H1 (cell line): ENCODE results near the gene TNFRSF8. TPM values are rescaled to one million over a fixed set of nuclear protein-coding genes. Genes with fewer than 3 reads are reported as not detected.

Experiments
- BRCA1 ChIP-seq: IDR thresholded peaks from 2 replicates; pipeline ENCODE4 v1.6.1; 2012; ENCODE audit warnings: low read depth, low read length, improper control_type of control experiment
- CBX8 ChIP-seq: fragments of 300-800, 300-1000 bp; sonication (generic); IDR thresholded peaks from 2 replicates; pipeline ENCODE4 v1.7.1; 2016; ENCODE audit warnings: low read depth, low read length, borderline replicate concordance
- CHD7 ChIP-seq: fragments of 300-600 bp; sonication (generic); IDR thresholded peaks from 2 replicates; pipeline ENCODE4 v1.7.1; 2012; ENCODE audit warnings: low read length, moderate library complexity, mild to moderate bottlenecking, inconsistent platforms; ENCODE audit not compliant: insufficient replicate concordance
- CREB1 ChIP-seq: IDR thresholded peaks from 2 replicates; pipeline ENCODE4 v1.6.1; 2012; ENCODE audit warnings: inconsistent platforms
- GABPA ChIP-seq: IDR thresholded peaks from 2 replicates; pipeline ENCODE4 v1.6.1; 2011; ENCODE audit warnings: mild to moderate bottlenecking, low read length, moderate library complexity, borderline replicate concordance; ENCODE audit not compliant: insufficient read depth
- GTF2F1 ChIP-seq: IDR thresholded peaks from 2 replicates; pipeline ENCODE4 v1.6.1; 2012; ENCODE audit warnings: low read depth, low read length, improper control_type of control experiment, borderline replicate concordance
- PHF8 ChIP-seq: fragments of 200-600 bp; sonication (generic); conservative IDR thresholded peaks from 2 replicates; pipeline ENCODE4 v1.7.1; 2012; ENCODE audit warnings: low read depth, mild to moderate bottlenecking, inconsistent platforms, low read length, moderate library complexity
- SIX5 ChIP-seq: IDR thresholded peaks from 2 replicates; pipeline ENCODE4 v1.6.1; 2011; ENCODE audit warnings: mild to moderate bottlenecking, low read depth, low read length
- SP2 ChIP-seq: IDR thresholded peaks from 2 replicates; pipeline ENCODE4 v1.6.1; 2012; ENCODE audit warnings: mild to moderate bottlenecking, low read length, inconsistent platforms
- TAF1 ChIP-seq: IDR thresholded peaks from 2 replicates; pipeline ENCODE4 v1.6.1; 2011; ENCODE audit warnings: mild to moderate bottlenecking, low read depth, low read length
- TAF7 ChIP-seq: optimal IDR thresholded peaks from 2 replicates; pipeline ENCODE3; 2011; ENCODE audit warnings: low read depth, mild to moderate bottlenecking, inconsistent platforms, low read length, moderate library complexity, borderline replicate concordance
- TCF12 ChIP-seq: IDR thresholded peaks from 2 replicates; pipeline ENCODE4 v1.6.1; 2011; ENCODE audit warnings: low read depth, mild to moderate bottlenecking, low read length
- polyA plus RNA-seq, 7 experiments: library from polyadenylated mRNA; depleted of rRNA in 3 of 7; stranded (reverse) in 5 of 7; unstranded in 2 of 7; fragments of >200 nt in 5 of 7; fragments of 200-250 nt in 2 of 7; gene quantifications; 1 replicate in 5 of 7; 2 replicates in 1 of 7; 4 replicates in 1 of 7; pipeline versions ENCODE4 v1.2.1 to v1.2.3, GENCODE V29; 2011 to 2013; ENCODE audit warnings: missing spikeins in 2 of 7, mixed read lengths in 2 of 7
- total RNA-seq: library from RNA; stranded (reverse); fragmentation: NEBNext Ultra II Directional; extraction: Animal tissue kit (Norgen Biotek cat#: 25700); gene quantifications from 2 replicates; pipeline ENCODE4 v1.2.1, GENCODE V29; 2021

Gene TNFRSF8
- total and polyA plus RNA-seq, 2 of the 8 experiments (the other 6 are each of a cell fraction or from before 2014, with no cell fraction given): 23.2 to 32.7 TPM

GRCh38 chr1:12183095-12183794, 120.1 kb downstream of the TNFRSF8 start (continued):
- TF ChIP-seq CHD7 (no peak), TAF7 (no peak), TCF12 (no peak), SP2 (no peak), TAF1 (no peak), GABPA (no peak), GTF2F1 (no peak), PHF8 (no peak), SIX5 (no peak), CBX8 (no peak), BRCA1 (no peak), CREB1 (no peak)
